ENCODE measurements around the gene ZNF654. TPM values are rescaled to one million over a fixed set of nuclear protein-coding genes. Genes with fewer than 3 reads are reported as not detected.
A peak's percentile ranks its signal among the peaks of the same experiment; 100 is the strongest.

Gene ZNF654
- total RNA-seq, 1 experiment from 2014 or later, result 25.0 TPM

GRCh38 chr3:88019024-88019423 is 40.0 kb upstream of the ZNF654 start:
- CTCF ChIA-PET, result no interaction called here
- H3K27me3 ChIP-seq (replicated peaks; ENCODE audit: insufficient read depth, low read depth, low read length, poor library complexity), result no peaks in the 10 kb centered on the region
- no peaks in the 10 kb centered on the region for H3K36me3 ChIP-seq (ENCODE audit: insufficient read depth, low read length, poor library complexity, severe bottlenecking)
- H3K4me3 ChIP-seq (ENCODE audit: low read depth, low read length, poor library complexity, severe bottlenecking), result no peak overlapping the region
- H3K4me1 ChIP-seq (ENCODE audit: insufficient read depth, low read length, poor library complexity, severe bottlenecking), result peaks cover 1% of the 10 kb centered on the region
- TF ChIP-seq EZH2 (IDR thresholded peaks at IDR 0.05; ENCODE audit: borderline replicate concordance, low read depth, low read length, poor library complexity, severe bottlenecking) (no peak), CTCF (conservative IDR thresholded peaks at IDR 0.05; ENCODE audit: low read depth, low read length) (no peak)
- no TSS peak for BruUV-seq (replicated peaks)
- no peak for DNase-seq (ENCODE audit: low spot score)
- peaks cover 4% of the 10 kb centered on the region for H3K9me3 ChIP-seq (ENCODE audit: low read depth, low read length, poor library complexity, severe bottlenecking)
- H3K27ac ChIP-seq (ENCODE audit: low read depth, low read length, poor library complexity, severe bottlenecking), result no peak overlapping the region
- intact Hi-C loops (cut with micrococcal nuclease; ENCODE audit: unreplicated experiment), result no loop called here
- POLR2A ChIA-PET (ENCODE audit: low non-redundant PET), result no interaction called here

- peaks cover 16% of the 10 kb centered on the region for H3K4me1 ChIP-seq (ENCODE audit: insufficient read depth, low read length, poor library complexity, severe bottlenecking)
- POLR2A ChIA-PET (ENCODE audit: low non-redundant PET), result interaction anchor here (0.9 kb wide), 1 partner anchor 20 kb away, joined by 3 read pairs; no protein-coding TSS in a partner anchor
- CTCF ChIA-PET, result interaction anchor here (1.3 kb wide), 1 partner anchor 88 kb away, joined by 6 read pairs; no protein-coding TSS in a partner anchor
- H3K27ac ChIP-seq (ENCODE audit: low read depth, low read length, poor library complexity, severe bottlenecking), result peak overlapping the region; percentile 46
- peaks cover 4% of the 10 kb centered on the region for H3K9me3 ChIP-seq (ENCODE audit: low read depth, low read length, poor library complexity, severe bottlenecking)
- intact Hi-C loops (cut with micrococcal nuclease; ENCODE audit: unreplicated experiment), result no loop called here
- TF ChIP-seq EZH2 (IDR thresholded peaks at IDR 0.05; ENCODE audit: borderline replicate concordance, low read depth, low read length, poor library complexity, severe bottlenecking) (no peak), CTCF (conservative IDR thresholded peaks at IDR 0.05; ENCODE audit: low read depth, low read length) (no peak)
- BruUV-seq (replicated peaks), result no TSS peak
- no peaks in the 10 kb centered on the region for H3K36me3 ChIP-seq (ENCODE audit: insufficient read depth, low read length, poor library complexity, severe bottlenecking)
- H3K4me3 ChIP-seq (ENCODE audit: low read depth, low read length, poor library complexity, severe bottlenecking), result peak overlapping the region; percentile 22
- peak; percentile 98 for DNase-seq (ENCODE audit: low spot score)
- no peaks in the 10 kb centered on the region for H3K27me3 ChIP-seq (replicated peaks; ENCODE audit: insufficient read depth, low read depth, low read length, poor library complexity)
Measured at GRCh38 chr3:88025001-88025552, 34.0 kb upstream of the ZNF654 start.

GRCh38 chr3:88028876-88029275 is 30.2 kb upstream of the ZNF654 start:
- no TSS peak for BruUV-seq (replicated peaks)

More at GRCh38 chr3:88028876-88029275, 30.2 kb upstream of the ZNF654 start:
- H3K4me1 ChIP-seq (ENCODE audit: insufficient read depth, low read length, poor library complexity, severe bottlenecking), result peaks cover 22% of the 10 kb centered on the region
- H3K4me3 ChIP-seq (ENCODE audit: low read depth, low read length, poor library complexity, severe bottlenecking), result no peak overlapping the region
- ChIA-PET POLR2A (ENCODE audit: low non-redundant PET) (no interaction called here), CTCF (no interaction called here)
- H3K36me3 ChIP-seq (ENCODE audit: insufficient read depth, low read length, poor library complexity, severe bottlenecking), result no peaks in the 10 kb centered on the region
- H3K27me3 ChIP-seq (replicated peaks; ENCODE audit: insufficient read depth, low read depth, low read length, poor library complexity), result no peaks in the 10 kb centered on the region
- TF ChIP-seq CTCF (conservative IDR thresholded peaks at IDR 0.05; ENCODE audit: low read depth, low read length) (no peak), EZH2 (IDR thresholded peaks at IDR 0.05; ENCODE audit: borderline replicate concordance, low read depth, low read length, poor library complexity, severe bottlenecking) (no peak)
- intact Hi-C loops (cut with micrococcal nuclease; ENCODE audit: unreplicated experiment), result no loop called here
- no peak overlapping the region for H3K27ac ChIP-seq (ENCODE audit: low read depth, low read length, poor library complexity, severe bottlenecking)
- H3K9me3 ChIP-seq (ENCODE audit: low read depth, low read length, poor library complexity, severe bottlenecking), result no peaks in the 10 kb centered on the region
- DNase-seq (ENCODE audit: low spot score), result no peak

All from A673 (cell line).